OCI-LY1 (cell line): ENCODE data around the gene KRTAP29-1.

Experiments used
- EZH2 ChIP-seq: fragments of 200-600 bp; sonication (generic), shearing (Covaris generic); IDR thresholded peaks from 2 replicates; pipeline ENCODE4 v1.8.0; 2017; ENCODE audit warnings: borderline replicate concordance, mixed run types, mild to moderate bottlenecking, antibody characterized with exemption, low read length, moderate library complexity, mixed read lengths
- TF ChIP-seq, protein P1 (sequence below): fragments of 200-600 bp; sonication (generic), shearing (Covaris generic); IDR thresholded peaks from 2 replicates; pipeline ENCODE4 v1.5.1; 2017; ENCODE audit warnings: mild to moderate bottlenecking, antibody characterized with exemption, low read length, moderate library complexity, mixed read lengths

GRCh38 chr17:41325611-41326010, 23.0 kb upstream of the KRTAP29-1 start:
- TF ChIP-seq, protein P1, sequence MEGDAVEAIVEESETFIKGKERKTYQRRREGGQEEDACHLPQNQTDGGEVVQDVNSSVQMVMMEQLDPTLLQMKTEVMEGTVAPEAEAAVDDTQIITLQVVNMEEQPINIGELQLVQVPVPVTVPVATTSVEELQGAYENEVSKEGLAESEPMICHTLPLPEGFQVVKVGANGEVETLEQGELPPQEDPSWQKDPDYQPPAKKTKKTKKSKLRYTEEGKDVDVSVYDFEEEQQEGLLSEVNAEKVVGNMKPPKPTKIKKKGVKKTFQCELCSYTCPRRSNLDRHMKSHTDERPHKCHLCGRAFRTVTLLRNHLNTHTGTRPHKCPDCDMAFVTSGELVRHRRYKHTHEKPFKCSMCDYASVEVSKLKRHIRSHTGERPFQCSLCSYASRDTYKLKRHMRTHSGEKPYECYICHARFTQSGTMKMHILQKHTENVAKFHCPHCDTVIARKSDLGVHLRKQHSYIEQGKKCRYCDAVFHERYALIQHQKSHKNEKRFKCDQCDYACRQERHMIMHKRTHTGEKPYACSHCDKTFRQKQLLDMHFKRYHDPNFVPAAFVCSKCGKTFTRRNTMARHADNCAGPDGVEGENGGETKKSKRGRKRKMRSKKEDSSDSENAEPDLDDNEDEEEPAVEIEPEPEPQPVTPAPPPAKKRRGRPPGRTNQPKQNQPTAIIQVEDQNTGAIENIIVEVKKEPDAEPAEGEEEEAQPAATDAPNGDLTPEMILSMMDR = no peak
- no peak for TF ChIP-seq EZH2
